Endothelial cell (in vitro differentiated cells): ENCODE results near the gene DPP8. TPM values are rescaled to one million over a fixed set of nuclear protein-coding genes. Genes with fewer than 3 reads are reported as not detected.
"Not testable (repeated sequence)": the region's sequence is repeated elsewhere in the genome, so short reads cannot be mapped to it uniquely, and the experiment has no call there.

Experiments
- DNase-seq: peaks from one replicate; pipeline ENCODE4 v3.0.0; 2021; ENCODE audit warnings: low spot score
- H3K27ac Mint-ChIP-seq: one replicate; pipeline ENCODE4 v1.8.0; 2021; ENCODE audit warnings: mixed read lengths, inconsistent platforms; ENCODE audit not compliant: unreplicated experiment
- H3K27me3 Mint-ChIP-seq: one replicate; pipeline ENCODE4 v1.8.0; 2021; ENCODE audit warnings: mild to moderate bottlenecking, moderate library complexity, mixed read lengths, inconsistent platforms; ENCODE audit not compliant: unreplicated experiment
- H3K36me3 Mint-ChIP-seq: one replicate; pipeline ENCODE4 v1.8.0; 2021; ENCODE audit warnings: mild to moderate bottlenecking, low read depth, mixed read lengths, inconsistent platforms; ENCODE audit not compliant: unreplicated experiment
- H3K4me1 Mint-ChIP-seq: one replicate; pipeline ENCODE4 v1.8.0; 2021; ENCODE audit warnings: mild to moderate bottlenecking, mixed read lengths, inconsistent platforms; ENCODE audit not compliant: unreplicated experiment
- H3K4me3 Mint-ChIP-seq: one replicate; pipeline ENCODE4 v1.8.0; 2021; ENCODE audit warnings: mild to moderate bottlenecking, mixed read lengths, inconsistent platforms; ENCODE audit not compliant: unreplicated experiment
- H3K9me3 Mint-ChIP-seq: one replicate; pipeline ENCODE4 v1.8.0; 2021; ENCODE audit warnings: mixed read lengths, inconsistent platforms; ENCODE audit not compliant: unreplicated experiment
- total RNA-seq: library from RNA; stranded (reverse); fragmentation: NEBNext Ultra II Directional; extraction: Animal tissue kit (Norgen Biotek cat#: 25700); gene quantifications from one replicate; pipeline ENCODE4 v1.2.1, GENCODE V29; 2021; ENCODE audit not compliant: unreplicated experiment
- TF ChIP-seq, protein P1 (sequence below): fragments of 200-600 bp; sonication (generic); IDR thresholded peaks from one replicate; pipeline ENCODE4 v1.5.0; 2021; ENCODE audit warnings: antibody characterized with exemption; ENCODE audit not compliant: unreplicated experiment

The DPP8 gene
- total RNA-seq, 1 donor from 2014 or later, result 36.6 TPM

DNA sequence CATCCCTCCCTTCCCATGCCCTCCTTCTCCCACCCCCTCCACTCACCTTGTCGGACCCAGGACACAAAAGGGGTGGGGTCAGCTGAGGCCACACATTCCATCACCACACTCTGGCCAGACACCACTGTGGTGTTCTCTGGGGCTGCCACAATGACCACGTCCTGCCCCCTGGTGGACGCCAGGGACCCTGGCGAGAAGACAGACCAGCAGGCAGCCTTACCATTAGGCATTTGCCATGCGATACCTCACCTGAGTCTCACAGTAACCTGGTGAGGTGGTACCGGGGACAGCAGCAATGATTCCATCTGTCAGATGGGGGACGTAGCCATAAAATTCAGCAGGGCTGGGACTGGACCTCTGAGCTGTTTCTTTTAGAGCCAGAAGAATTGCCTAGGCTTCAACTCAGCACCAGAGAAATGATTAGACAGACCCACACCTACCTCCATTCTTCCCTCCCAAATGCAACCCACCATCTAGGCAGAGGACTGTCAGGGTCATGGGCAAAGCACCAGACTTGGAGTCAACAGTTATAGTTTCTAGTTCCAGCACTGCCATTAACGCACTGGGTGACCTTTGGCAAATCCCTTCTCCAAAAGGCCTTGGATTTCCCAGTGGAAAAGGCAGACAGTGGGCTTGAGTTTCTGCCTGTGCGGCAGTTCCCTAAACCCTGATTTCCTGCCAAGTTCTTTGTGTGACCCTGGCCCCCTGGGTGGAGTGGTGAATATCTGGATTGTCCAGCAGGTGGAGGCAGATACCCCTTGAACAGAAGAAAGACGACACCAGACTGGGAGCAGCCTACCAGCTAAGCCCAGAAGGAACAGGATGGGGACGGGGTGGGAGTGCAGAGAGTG lies 116.5 kb downstream of the DPP8 start:
- H3K27me3 Mint-ChIP-seq, result peaks cover 10% of the 10 kb centered on the region
- TF ChIP-seq, protein P1, sequence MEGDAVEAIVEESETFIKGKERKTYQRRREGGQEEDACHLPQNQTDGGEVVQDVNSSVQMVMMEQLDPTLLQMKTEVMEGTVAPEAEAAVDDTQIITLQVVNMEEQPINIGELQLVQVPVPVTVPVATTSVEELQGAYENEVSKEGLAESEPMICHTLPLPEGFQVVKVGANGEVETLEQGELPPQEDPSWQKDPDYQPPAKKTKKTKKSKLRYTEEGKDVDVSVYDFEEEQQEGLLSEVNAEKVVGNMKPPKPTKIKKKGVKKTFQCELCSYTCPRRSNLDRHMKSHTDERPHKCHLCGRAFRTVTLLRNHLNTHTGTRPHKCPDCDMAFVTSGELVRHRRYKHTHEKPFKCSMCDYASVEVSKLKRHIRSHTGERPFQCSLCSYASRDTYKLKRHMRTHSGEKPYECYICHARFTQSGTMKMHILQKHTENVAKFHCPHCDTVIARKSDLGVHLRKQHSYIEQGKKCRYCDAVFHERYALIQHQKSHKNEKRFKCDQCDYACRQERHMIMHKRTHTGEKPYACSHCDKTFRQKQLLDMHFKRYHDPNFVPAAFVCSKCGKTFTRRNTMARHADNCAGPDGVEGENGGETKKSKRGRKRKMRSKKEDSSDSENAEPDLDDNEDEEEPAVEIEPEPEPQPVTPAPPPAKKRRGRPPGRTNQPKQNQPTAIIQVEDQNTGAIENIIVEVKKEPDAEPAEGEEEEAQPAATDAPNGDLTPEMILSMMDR, result peak; percentile 57
- peaks cover 3% of the 10 kb centered on the region for H3K4me1 Mint-ChIP-seq
- H3K9me3 Mint-ChIP-seq, result no peaks in the 10 kb centered on the region
- peaks cover 3% of the 10 kb centered on the region for H3K36me3 Mint-ChIP-seq
- peak; percentile 86 for DNase-seq
- H3K4me3 Mint-ChIP-seq, result no peak overlapping the region
- peak overlapping the region; percentile 90 for H3K27ac Mint-ChIP-seq

DNA sequence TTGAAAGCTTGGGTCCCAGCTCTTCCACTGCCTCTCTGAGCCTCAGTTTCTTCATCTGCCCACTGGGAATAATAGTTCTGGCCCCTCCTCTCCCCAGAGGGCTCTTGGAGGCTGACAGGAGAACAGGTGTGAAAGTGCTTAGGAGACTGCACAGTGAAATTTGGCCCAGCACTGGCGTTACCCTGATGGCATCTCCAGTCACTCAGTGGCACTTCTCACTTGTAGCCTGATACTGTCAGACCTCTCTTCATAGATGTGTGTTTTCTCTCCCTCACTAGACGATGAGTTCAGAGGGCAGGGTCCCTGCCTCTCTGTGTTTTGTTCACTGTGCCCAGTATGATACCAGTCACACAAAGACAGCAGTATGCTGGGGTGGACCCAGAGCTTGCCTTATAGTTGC lies 117.5 kb downstream of the DPP8 start:
- Mint-ChIP-seq H3K9me3 (no peaks in the 10 kb centered on the region), H3K27me3 (peaks cover 15% of the 10 kb centered on the region), H3K36me3 (peaks cover 3% of the 10 kb centered on the region), H3K4me3 (no peak overlapping the region), H3K4me1 (peaks cover 3% of the 10 kb centered on the region), H3K27ac (no peak overlapping the region)
- TF ChIP-seq, protein P1, result no peak
- no peak for DNase-seq

DNA sequence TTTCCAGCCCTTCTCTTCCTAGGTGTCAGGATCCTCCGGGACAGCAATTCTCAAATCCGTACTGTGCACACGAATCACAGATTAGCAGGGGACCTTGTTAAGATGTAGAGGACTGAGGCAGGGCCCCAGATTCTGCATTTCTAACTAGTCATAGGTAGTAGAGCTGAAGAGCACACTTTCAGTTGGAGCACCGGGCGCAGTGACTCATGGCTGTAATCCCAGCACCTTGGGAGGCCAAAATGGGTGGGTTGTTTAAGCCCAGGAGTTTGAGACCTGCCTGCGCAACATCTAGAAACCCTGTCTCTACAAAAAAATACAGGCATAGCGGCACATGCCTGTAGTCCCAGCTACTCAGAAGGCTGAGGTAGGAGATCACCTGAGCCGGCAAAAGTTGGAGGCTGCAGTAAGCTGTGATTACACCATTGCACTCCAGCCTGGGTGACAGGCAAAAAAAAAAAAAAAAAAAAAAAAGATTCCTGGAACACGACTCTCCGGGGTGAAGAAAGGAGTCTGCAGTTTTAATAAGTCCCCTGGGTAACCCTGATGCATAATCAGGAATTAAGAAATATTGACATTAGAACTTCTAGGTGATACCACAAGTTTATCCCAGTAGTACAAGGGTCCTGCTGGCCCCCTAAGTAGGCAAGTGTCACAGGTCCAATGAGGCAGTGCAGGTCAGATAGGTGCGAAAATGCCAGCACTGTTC lies 118.3 kb downstream of the DPP8 start:
- H3K27ac Mint-ChIP-seq, result no peak overlapping the region
- H3K4me1 Mint-ChIP-seq, result peaks cover 3% of the 10 kb centered on the region
- H3K36me3 Mint-ChIP-seq, result peaks cover 3% of the 10 kb centered on the region
- TF ChIP-seq, protein P1, result no peak
- H3K9me3 Mint-ChIP-seq, result no peaks in the 10 kb centered on the region
- H3K27me3 Mint-ChIP-seq, result peaks cover 19% of the 10 kb centered on the region
- no peak for DNase-seq
- H3K4me3 Mint-ChIP-seq, result no peak overlapping the region

DNA sequence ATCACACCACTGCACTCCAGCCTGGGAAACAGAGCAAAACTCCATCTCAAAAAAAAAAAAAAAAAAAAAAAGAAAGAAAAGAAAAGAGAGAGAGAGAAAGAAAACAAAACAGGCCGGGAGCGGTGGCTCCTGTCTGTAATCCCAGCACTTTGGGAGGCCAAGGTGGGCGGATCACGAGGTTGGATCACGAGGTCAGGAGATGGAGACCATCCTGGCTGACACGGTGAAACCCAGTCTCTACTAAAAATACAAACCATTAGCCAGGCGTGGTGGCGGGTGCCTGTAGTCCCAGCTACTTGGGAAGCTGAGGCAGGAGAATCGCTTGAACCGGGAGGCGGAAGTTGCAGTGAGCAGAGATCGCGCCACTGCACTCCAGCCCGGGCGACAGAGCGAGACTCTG lies 119.0 kb downstream of the DPP8 start:
- not testable (repeated sequence) for H3K4me3 Mint-ChIP-seq, H3K4me1 Mint-ChIP-seq, H3K9me3 Mint-ChIP-seq, H3K36me3 Mint-ChIP-seq, H3K27ac Mint-ChIP-seq, DNase-seq
- H3K27me3 Mint-ChIP-seq, result peaks cover 19% of the 10 kb centered on the region

DNA sequence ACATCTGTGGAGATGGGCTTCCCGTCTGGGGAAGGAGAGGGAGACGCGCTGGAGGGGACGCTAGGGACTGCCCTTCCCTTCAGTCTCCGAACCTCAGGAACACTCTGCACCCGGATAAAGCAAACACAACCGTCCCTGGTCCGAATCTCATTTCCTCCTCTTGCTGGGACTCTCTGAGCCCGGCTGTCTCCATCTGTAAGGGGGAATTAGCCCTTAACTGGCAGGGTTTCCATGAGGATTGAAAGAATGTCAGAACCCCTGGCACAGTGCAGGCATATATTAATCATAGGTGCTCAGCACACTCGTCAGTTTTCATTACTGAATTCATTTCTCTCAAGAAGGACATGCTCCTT lies 120.5 kb downstream of the DPP8 start:
- H3K4me1 Mint-ChIP-seq, result peaks cover 3% of the 10 kb centered on the region
- TF ChIP-seq, protein P1, result no peak
- H3K9me3 Mint-ChIP-seq, result no peaks in the 10 kb centered on the region
- H3K27ac Mint-ChIP-seq, result no peak overlapping the region
- DNase-seq, result no peak
- H3K27me3 Mint-ChIP-seq, result peaks cover 25% of the 10 kb centered on the region
- peaks cover 7% of the 10 kb centered on the region for H3K36me3 Mint-ChIP-seq
- peak overlapping the region; percentile 78 for H3K4me3 Mint-ChIP-seq
